CD8-positive, alpha-beta memory T cell (primary cell): ENCODE measurements around the gene CACNA1C. TPM values are rescaled to one million over a fixed set of nuclear protein-coding genes. Genes with fewer than 3 reads are reported as not detected.

ENCODE experiments used
- CTCF ChIA-PET: fragments of 350-600 bp; sonication (Branson Sonifier 250); formaldehyde crosslinking; loops from one replicate; lab custom pipeline; 2021; ENCODE audit warnings: antibody characterized with exemption; lab: Charles Lee
- POLR2A ChIA-PET: fragments of 350-600 bp; sonication (Branson Sonifier 250); formaldehyde crosslinking; loops from one replicate; lab custom pipeline; 2021; ENCODE audit warnings: antibody characterized with exemption; lab: Charles Lee
- DNase-seq, 5 donors: peaks; one replicate each; pipeline versions ENCODE4 v3.0.0 to v3.0.0-alpha.2; 2020 to 2022; ENCODE audit warnings: mixed read lengths in 1 of 5
- H3K27ac ChIP-seq: one replicate; pipeline ENCODE4 v1.7.0; 2013; ENCODE audit warnings: low read depth, mild to moderate bottlenecking, low read length, moderate library complexity
- H3K27me3 ChIP-seq: 2 replicates; pipeline ENCODE4 v1.7.0; 2013; ENCODE audit warnings: low read length, mild to moderate bottlenecking; ENCODE audit not compliant: insufficient read depth, poor library complexity, severe bottlenecking
- H3K36me3 ChIP-seq: 2 replicates; pipeline ENCODE4 v1.7.0; 2013; ENCODE audit warnings: mild to moderate bottlenecking, low read length, moderate library complexity; ENCODE audit not compliant: insufficient read depth
- H3K4me1 ChIP-seq: 2 replicates; pipeline ENCODE4 v1.7.0; 2013; ENCODE audit warnings: mild to moderate bottlenecking, low read length, moderate library complexity; ENCODE audit not compliant: insufficient read depth
- H3K4me3 ChIP-seq: 2 replicates; pipeline ENCODE4 v1.7.0; 2013; ENCODE audit warnings: mild to moderate bottlenecking, low read length
- H3K9me3 ChIP-seq: 2 replicates; pipeline ENCODE4 v1.7.0; 2013; ENCODE audit warnings: mild to moderate bottlenecking, low read length
- H3K27ac Mint-ChIP-seq, 8 donors: one replicate each; pipeline ENCODE4 v1.8.0; 2020 to 2021; ENCODE audit warnings: mixed read lengths in 8 of 8, mild to moderate bottlenecking in 6 of 8, inconsistent platforms in 3 of 8, moderate library complexity in 3 of 8
- H3K27me3 Mint-ChIP-seq, 2 donors: one replicate each; pipeline ENCODE4 v1.8.0; 2020 to 2021; ENCODE audit warnings: mixed read lengths in 2 of 2, mild to moderate bottlenecking in 1 of 2, moderate library complexity in 1 of 2
- H3K36me3 Mint-ChIP-seq, 3 donors: one replicate each; pipeline ENCODE4 v1.8.0; 2020 to 2021; ENCODE audit warnings: mixed read lengths in 3 of 3, inconsistent platforms in 1 of 3, mild to moderate bottlenecking in 1 of 3
- H3K4me1 Mint-ChIP-seq, 3 donors: one replicate each; pipeline ENCODE4 v1.8.0; 2020 to 2021; ENCODE audit warnings: mixed read lengths in 3 of 3, inconsistent platforms in 1 of 3, mild to moderate bottlenecking in 1 of 3
- H3K4me3 Mint-ChIP-seq, 7 donors: one replicate each; pipeline ENCODE4 v1.8.0; 2020 to 2021; ENCODE audit warnings: mixed read lengths in 7 of 7, mild to moderate bottlenecking in 6 of 7, moderate library complexity in 4 of 7, inconsistent platforms in 2 of 7
- H3K9me3 Mint-ChIP-seq, 5 donors: one replicate each; pipeline ENCODE4 v1.8.0; 2020 to 2022; ENCODE audit warnings: mixed read lengths in 5 of 5, mild to moderate bottlenecking in 3 of 5, moderate library complexity in 2 of 5, inconsistent platforms in 1 of 5
- polyA plus RNA-seq: library from polyadenylated mRNA; unstranded; fragments of 300-500 nt; fragmentation: Illumina TruSeq; gene quantifications from one replicate; pipeline ENCODE4 v1.2.3, GENCODE V29; 2021
- total RNA-seq, 2 experiments: library from RNA; stranded (reverse); gene quantifications; one replicate each; pipeline ENCODE4 v1.2.3, GENCODE V29; 2021

Gene CACNA1C
- total and polyA plus RNA-seq, 3 experiments from 2014 or later = 0.04 to 0.10 (median 0.04) TPM

DNA sequence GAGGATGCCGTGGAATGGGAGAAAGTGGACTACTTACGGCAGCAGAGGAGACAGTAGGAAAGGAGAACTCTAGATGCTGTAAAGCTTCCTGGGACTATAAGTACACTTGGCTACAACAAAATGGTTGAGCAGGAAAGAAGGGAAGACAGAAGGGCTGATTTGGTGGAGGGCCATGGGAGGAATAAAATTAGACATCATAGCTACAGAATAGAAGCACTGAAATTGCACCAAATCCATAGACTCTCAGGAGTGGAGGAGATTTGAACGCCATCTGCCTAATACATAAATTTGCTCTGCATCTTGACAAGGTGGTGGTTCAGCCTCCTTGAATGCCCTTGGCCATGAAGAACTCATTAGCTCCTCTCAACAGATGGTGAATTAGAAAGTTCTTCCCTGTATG, 32.3 kb upstream of the CACNA1C start:
- Histone ChIP-seq H3K27ac (no peak overlapping the region), H3K4me3 (no peak overlapping the region), H3K9me3 (no peaks in the 10 kb centered on the region), H3K27me3 (no peaks in the 10 kb centered on the region), H3K36me3 (no peaks in the 10 kb centered on the region), H3K4me1 (no peaks in the 10 kb centered on the region)
- no peak overlapping the region for H3K27ac Mint-ChIP-seq
- DNase-seq = no peak
- peaks cover 7 to 43% of the 10 kb centered on the region in 2 donors for H3K27me3 Mint-ChIP-seq
- no peaks in the 10 kb centered on the region for H3K36me3 Mint-ChIP-seq
- peaks cover 0 to 6% (median 0%) of the 10 kb centered on the region in 3 donors for H3K4me1 Mint-ChIP-seq
- POLR2A ChIA-PET = no interaction called here
- CTCF ChIA-PET = interaction anchor here (0.9 kb wide), 1 partner anchor 9 kb away, joined by 3 read pairs; no protein-coding TSS in a partner anchor
- H3K9me3 Mint-ChIP-seq = no peaks in the 10 kb centered on the region
- H3K4me3 Mint-ChIP-seq = peak overlapping the region in 1 of 7 donors; percentile 20

DNA sequence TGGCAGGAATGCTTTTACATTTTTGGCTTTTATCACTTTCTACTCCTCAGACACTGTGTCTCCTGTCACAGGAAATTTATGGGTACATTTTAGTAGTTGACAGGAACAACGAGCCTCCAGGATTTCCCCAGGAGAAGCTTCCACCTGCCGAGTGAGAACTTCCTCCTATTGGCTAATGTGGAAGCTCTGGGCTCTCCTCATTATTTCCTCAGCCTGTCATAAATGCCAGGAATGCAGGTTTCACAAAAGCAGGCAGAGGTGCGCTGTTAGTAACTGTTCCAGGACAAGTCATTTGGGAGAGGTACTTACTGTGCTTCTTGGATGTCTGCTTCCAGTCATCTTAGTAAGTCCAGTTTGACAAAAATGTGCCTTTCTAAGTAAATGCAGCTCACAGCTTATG, 29.4 kb upstream of the CACNA1C start:
- Mint-ChIP-seq H3K36me3 (no peaks in the 10 kb centered on the region), H3K4me1 (no peaks in the 10 kb centered on the region), H3K27ac (no peak overlapping the region), H3K9me3 (no peaks in the 10 kb centered on the region), H3K27me3 (peaks cover 5 to 30% of the 10 kb centered on the region in 2 donors), H3K4me3 (no peak overlapping the region)
- CTCF ChIA-PET = interaction anchor here (1.9 kb wide), 1 partner anchor 11 kb away, joined by 8 read pairs; no protein-coding TSS in a partner anchor
- no peaks in the 10 kb centered on the region for H3K36me3 ChIP-seq
- H3K4me3 ChIP-seq = no peak overlapping the region
- H3K9me3 ChIP-seq = no peaks in the 10 kb centered on the region
- DNase-seq = no peak
- H3K27me3 ChIP-seq = no peaks in the 10 kb centered on the region
- H3K27ac ChIP-seq = no peak overlapping the region
- POLR2A ChIA-PET = no interaction called here
- no peaks in the 10 kb centered on the region for H3K4me1 ChIP-seq

DNA sequence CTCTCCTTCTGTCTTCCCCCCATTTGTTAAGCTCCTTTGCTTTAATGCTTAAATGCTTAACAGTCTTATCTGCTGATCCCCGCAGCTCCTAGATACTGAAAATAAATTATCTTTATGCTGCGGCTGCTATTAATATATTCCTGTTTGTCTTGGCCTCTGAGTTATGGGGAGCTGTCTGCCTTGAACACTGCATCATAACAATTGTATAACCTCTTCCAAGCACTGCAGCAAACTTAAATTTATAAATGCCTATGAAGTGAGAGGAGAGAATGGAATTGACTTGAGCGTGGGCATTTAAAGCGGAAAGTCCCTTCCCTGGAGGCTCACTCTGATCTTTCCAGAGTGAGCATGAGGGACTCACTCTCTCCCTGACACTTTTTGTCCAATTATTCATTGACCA, 25.4 kb upstream of the CACNA1C start:
- Histone ChIP-seq H3K4me1 (no peaks in the 10 kb centered on the region), H3K4me3 (no peak overlapping the region), H3K36me3 (no peaks in the 10 kb centered on the region), H3K9me3 (no peaks in the 10 kb centered on the region), H3K27ac (no peak overlapping the region), H3K27me3 (no peaks in the 10 kb centered on the region)
- POLR2A ChIA-PET = no interaction called here
- Mint-ChIP-seq H3K27ac (no peak overlapping the region), H3K9me3 (no peaks in the 10 kb centered on the region), H3K4me3 (no peak overlapping the region), H3K4me1 (no peaks in the 10 kb centered on the region), H3K27me3 (peaks cover 20 to 30% of the 10 kb centered on the region in 2 donors), H3K36me3 (no peaks in the 10 kb centered on the region)
- DNase-seq = no peak
- CTCF ChIA-PET = no interaction called here

DNA sequence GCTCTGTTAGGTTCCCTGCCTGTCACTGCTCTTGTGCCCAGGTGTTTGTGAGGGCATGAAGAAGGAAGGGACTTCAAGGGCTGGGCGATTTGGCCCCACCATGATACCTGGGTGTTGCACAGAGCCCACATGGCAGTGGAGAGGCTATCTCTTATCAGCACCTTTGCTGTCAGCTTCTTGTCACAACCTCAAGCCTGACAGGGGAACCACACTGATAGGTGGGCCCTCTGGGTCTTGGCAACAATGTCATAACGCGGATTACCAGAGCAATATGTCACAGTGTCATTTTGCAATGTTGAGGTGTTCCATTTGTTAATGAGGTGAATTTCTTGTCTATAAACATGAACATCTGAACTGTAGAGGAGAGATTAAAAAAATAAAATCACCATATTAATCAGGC, 22.9 kb upstream of the CACNA1C start:
- peaks cover 5% of the 10 kb centered on the region for H3K4me1 ChIP-seq
- POLR2A ChIA-PET = no interaction called here
- H3K27ac ChIP-seq = no peak overlapping the region
- no peaks in the 10 kb centered on the region for H3K9me3 ChIP-seq
- H3K36me3 Mint-ChIP-seq = no peaks in the 10 kb centered on the region
- no peaks in the 10 kb centered on the region for H3K9me3 Mint-ChIP-seq
- H3K4me1 Mint-ChIP-seq = peaks cover 4 to 11% (median 8%) of the 10 kb centered on the region in 3 donors
- H3K4me3 ChIP-seq = no peak overlapping the region
- peaks cover 20 to 46% of the 10 kb centered on the region in 2 donors for H3K27me3 Mint-ChIP-seq
- DNase-seq = no peak
- H3K4me3 Mint-ChIP-seq = no peak overlapping the region
- no peak overlapping the region for H3K27ac Mint-ChIP-seq
- CTCF ChIA-PET = no interaction called here
- H3K36me3 ChIP-seq = no peaks in the 10 kb centered on the region
- H3K27me3 ChIP-seq = peaks cover 19% of the 10 kb centered on the region

DNA sequence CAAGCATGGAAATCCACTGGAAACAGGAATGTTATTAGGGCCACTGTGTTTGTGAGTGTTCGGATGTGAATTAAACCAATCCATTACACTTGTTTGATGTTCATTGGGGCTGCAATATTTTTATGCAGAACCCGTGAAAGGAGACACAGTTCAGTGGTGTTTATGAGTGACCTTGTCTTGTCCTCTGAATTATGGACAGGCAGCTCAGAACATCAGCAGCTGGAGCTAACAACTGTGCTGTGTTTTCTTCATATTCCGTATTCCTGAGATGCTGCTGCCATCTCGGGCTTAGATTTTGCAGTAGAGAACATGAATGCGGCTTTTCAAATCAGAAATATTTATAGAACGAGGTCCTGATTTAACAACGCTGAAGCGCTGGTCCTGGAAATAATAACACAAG, 20.3 kb upstream of the CACNA1C start:
- no peaks in the 10 kb centered on the region for H3K36me3 ChIP-seq
- Mint-ChIP-seq H3K36me3 (no peaks in the 10 kb centered on the region), H3K4me1 (peaks cover 12 to 19% (median 19%) of the 10 kb centered on the region in 3 donors), H3K27ac (no peak overlapping the region), H3K27me3 (peaks cover 32 to 54% of the 10 kb centered on the region in 2 donors), H3K4me3 (no peak overlapping the region), H3K9me3 (no peaks in the 10 kb centered on the region)
- ChIA-PET POLR2A (no interaction called here), CTCF (interaction anchor here (1.1 kb wide), 1 partner anchor 21 kb away, joined by 3 read pairs; no protein-coding TSS in a partner anchor)
- peaks cover 11% of the 10 kb centered on the region for H3K4me1 ChIP-seq
- no peak for DNase-seq
- no peak overlapping the region for H3K27ac ChIP-seq
- H3K27me3 ChIP-seq = peaks cover 22% of the 10 kb centered on the region
- no peaks in the 10 kb centered on the region for H3K9me3 ChIP-seq
- no peak overlapping the region for H3K4me3 ChIP-seq

DNA sequence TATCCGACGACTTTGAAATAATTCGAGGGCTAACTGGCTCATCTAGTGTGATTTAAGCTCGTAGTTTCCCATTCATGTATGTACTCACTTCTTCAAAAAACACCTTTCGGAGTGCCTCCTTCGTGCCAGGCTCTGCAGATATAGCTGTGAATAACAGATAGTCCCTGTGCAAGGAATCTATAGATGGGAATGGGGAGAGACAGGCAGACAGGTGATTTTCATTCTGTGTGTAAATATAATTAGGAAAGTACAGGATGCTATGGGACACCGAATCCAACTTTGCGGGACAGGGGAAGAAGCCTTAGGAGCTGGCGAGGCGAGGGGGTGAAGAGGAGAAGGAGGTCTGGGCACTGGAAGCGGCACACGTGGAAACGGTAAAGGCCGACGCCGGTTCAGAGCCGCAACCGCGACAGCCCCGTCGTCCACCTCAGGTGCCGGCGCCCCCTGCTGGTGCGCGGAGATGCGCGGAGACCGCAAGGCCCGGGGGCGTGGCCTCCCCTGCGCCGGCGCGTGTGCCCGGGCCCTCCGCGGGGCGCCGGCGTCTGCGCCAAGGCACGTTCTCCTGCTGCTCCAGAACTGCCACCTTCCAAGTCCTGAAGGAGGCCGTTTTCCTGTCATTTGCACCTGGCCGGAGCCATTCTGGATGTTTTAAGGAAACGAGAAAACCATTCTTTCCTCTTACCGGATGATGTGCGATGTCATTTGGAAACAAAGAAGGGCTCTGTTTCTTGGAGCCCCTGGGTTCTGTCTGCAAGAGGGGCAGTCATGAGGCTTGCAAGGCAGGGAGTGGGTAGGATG, 18.0 kb upstream of the CACNA1C start:
- Mint-ChIP-seq H3K27ac (peak overlapping the region in 2 of 8 donors; percentile 6 to 40), H3K27me3 (peaks cover 26 to 62% of the 10 kb centered on the region in 2 donors), H3K36me3 (no peaks in the 10 kb centered on the region), H3K4me3 (peak overlapping the region; percentile 61 to 86 (median 74)), H3K4me1 (peaks cover 12 to 19% (median 19%) of the 10 kb centered on the region in 3 donors), H3K9me3 (no peaks in the 10 kb centered on the region)
- Histone ChIP-seq H3K9me3 (no peaks in the 10 kb centered on the region), H3K4me1 (peaks cover 11% of the 10 kb centered on the region), H3K4me3 (peak overlapping the region; percentile 70), H3K27ac (no peak overlapping the region), H3K36me3 (no peaks in the 10 kb centered on the region), H3K27me3 (peaks cover 22% of the 10 kb centered on the region)
- ChIA-PET CTCF (interaction anchor here (0.7 to 2.1 kb wide), 16 partner anchors 10 to 381 kb away, joined by 3 to 8 read pairs (median 4); no protein-coding TSS in a partner anchor), POLR2A (no interaction called here)
- peak; percentile 79 to 87 (median 80) for DNase-seq

DNA sequence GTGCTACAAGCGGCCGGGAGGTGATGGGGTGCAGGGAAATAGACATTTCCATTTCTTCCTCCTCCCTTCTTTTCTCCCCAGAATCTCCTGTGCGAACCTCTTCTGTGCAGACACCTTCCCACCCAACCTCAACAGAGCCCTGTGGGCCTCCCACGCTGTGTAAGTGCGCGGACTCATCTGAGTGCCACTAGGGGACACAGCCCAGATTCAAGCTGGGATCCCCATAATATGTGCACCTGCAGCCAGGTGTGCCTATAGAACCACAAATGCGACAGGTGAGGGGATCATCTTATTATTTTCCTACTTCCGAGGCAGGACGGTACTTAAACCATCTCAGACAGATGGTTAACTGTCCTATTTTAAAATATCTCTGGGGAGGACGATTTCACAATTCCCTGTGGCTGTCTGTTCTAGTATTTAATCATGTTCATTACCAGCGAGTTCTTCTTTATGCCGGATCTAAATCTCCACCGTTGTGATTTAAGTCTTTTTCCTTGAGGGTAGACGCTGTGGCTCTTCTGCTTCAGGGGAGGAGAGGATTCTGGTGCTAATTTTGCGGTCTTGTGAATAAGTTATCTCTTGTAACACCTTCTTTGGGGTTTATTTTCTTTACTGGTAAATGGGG, 17.2 kb upstream of the CACNA1C start:
- H3K4me1 Mint-ChIP-seq = peaks cover 12 to 19% (median 19%) of the 10 kb centered on the region in 3 donors
- Histone ChIP-seq H3K27ac (no peak overlapping the region), H3K4me3 (peak overlapping the region; percentile 70), H3K27me3 (peaks cover 22% of the 10 kb centered on the region), H3K4me1 (peaks cover 11% of the 10 kb centered on the region), H3K9me3 (no peaks in the 10 kb centered on the region), H3K36me3 (no peaks in the 10 kb centered on the region)
- peak in 1 of 5 donors; percentile 6 for DNase-seq
- peaks cover 23 to 59% of the 10 kb centered on the region in 2 donors for H3K27me3 Mint-ChIP-seq
- H3K27ac Mint-ChIP-seq = no peak overlapping the region
- no peaks in the 10 kb centered on the region for H3K36me3 Mint-ChIP-seq
- H3K4me3 Mint-ChIP-seq = peak overlapping the region; percentile 61 to 86 (median 74)
- CTCF ChIA-PET = interaction anchor here (1.3 to 1.9 kb wide), 2 partner anchors 9 to 244 kb away, joined by 3 to 6 read pairs; no protein-coding TSS in a partner anchor
- POLR2A ChIA-PET = no interaction called here
- no peaks in the 10 kb centered on the region for H3K9me3 Mint-ChIP-seq

DNA sequence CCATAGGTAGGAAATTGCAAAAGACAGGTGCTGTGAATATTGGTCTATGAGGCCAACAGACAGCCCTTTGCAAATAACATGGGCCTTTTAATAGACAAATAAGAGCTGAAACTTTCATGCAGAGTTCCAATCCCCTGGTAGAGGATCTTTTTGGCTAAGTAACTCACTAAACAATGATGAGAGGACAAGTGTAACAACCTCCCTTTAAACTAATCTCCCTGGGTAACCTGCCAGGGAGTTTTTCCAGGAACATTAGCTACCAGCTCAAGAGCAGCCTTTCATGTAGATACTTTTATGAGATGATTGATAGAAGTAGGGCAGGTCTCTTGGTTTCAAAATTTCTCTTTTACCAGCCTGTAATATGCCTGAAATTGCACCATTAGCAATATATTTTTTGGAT, 13.8 kb upstream of the CACNA1C start:
- H3K4me3 Mint-ChIP-seq = no peak overlapping the region
- Histone ChIP-seq H3K27me3 (peaks cover 10% of the 10 kb centered on the region), H3K9me3 (no peaks in the 10 kb centered on the region), H3K4me3 (no peak overlapping the region), H3K36me3 (no peaks in the 10 kb centered on the region), H3K4me1 (peaks cover 11% of the 10 kb centered on the region), H3K27ac (no peak overlapping the region)
- ChIA-PET CTCF (no interaction called here), POLR2A (no interaction called here)
- H3K36me3 Mint-ChIP-seq = no peaks in the 10 kb centered on the region
- H3K9me3 Mint-ChIP-seq = no peaks in the 10 kb centered on the region
- H3K27me3 Mint-ChIP-seq = peaks cover 22 to 58% of the 10 kb centered on the region in 2 donors
- H3K4me1 Mint-ChIP-seq = peaks cover 12 to 18% (median 14%) of the 10 kb centered on the region in 3 donors
- H3K27ac Mint-ChIP-seq = no peak overlapping the region
- DNase-seq = no peak
